Esophagus muscularis mucosa (tissue), 4 donors: Measurements from ENCODE around the gene MEIS1.

Experiments used
- CTCF ChIP-seq, 3 experiments: fragments of 200-600 bp in 2 of 3; fragments of 450-650 bp in 1 of 3; sonication (generic) in 2 of 3; IDR thresholded peaks; one replicate each; pipeline ENCODE4 v1.5.1; 2017 to 2019; ENCODE audit warnings: antibody characterized with exemption in 3 of 3, mild to moderate bottlenecking in 2 of 3, moderate library complexity in 1 of 3
- EP300 ChIP-seq: sonication (generic); formaldehyde crosslinking; IDR thresholded peaks from one replicate; pipeline ENCODE4 v1.6.1; 2017; ENCODE audit warnings: antibody characterized with exemption
- POLR2A ChIP-seq: fragments of 450-650 bp; IDR thresholded peaks from one replicate; pipeline ENCODE4 v1.6.1; 2017; ENCODE audit warnings: antibody characterized with exemption, moderate library complexity, mild to moderate bottlenecking, low read depth

DNA sequence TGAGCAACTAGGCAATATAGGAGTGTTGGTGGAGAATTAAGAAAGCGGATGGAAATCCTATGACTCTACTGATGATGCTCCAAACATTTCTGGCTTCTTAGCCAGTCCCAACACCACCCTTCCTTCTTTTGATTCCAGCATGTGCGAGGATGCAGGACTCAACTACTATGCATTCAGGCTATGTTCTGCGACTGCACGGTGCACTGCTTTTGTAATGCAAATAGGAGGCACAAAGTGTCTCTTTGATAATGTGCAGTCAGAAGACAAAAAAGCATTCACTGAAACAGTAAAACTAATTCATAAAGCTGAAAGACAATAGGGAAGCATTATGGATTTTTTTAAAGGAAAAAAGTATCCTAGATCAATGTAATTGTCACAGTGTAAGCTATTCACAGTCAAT is 106.7 kb downstream of the MEIS1 start:
- TF ChIP-seq CTCF (IDR thresholded peaks at IDR 0.05) = no peak
- TF ChIP-seq POLR2A = no peak
- TF ChIP-seq EP300 = no peak
